NB4 (cell line): ENCODE measurements around the gene USP44.
"Not testable (repeated sequence)": the region's sequence is repeated elsewhere in the genome, so short reads cannot be mapped to it uniquely, and the experiment has no call there.

Source experiments
- DNase-seq: peaks from one replicate; pipeline ENCODE4 v3.0.0; 2010; ENCODE audit warnings: low read depth
- H3K4me3 ChIP-seq: one replicate; pipeline ENCODE4 v1.5.1; 2011; ENCODE audit warnings: mild to moderate bottlenecking, low read depth, low read length, moderate library complexity
- CTCF ChIP-seq: IDR thresholded peaks from one replicate; pipeline ENCODE4 v1.5.1; 2012; ENCODE audit warnings: low read depth, low read length
- MAX ChIP-seq: IDR thresholded peaks from 2 replicates; pipeline ENCODE4 v1.6.1; 2011; ENCODE audit warnings: low read depth, low read length
- MYC ChIP-seq: IDR thresholded peaks from 2 replicates; pipeline ENCODE4 v1.6.1; 2011; ENCODE audit warnings: low read depth, low read length
- POLR2A ChIP-seq: IDR thresholded peaks from 2 replicates; pipeline ENCODE4 v1.6.1; 2011; ENCODE audit warnings: mild to moderate bottlenecking; ENCODE audit not compliant: insufficient read length; ENCODE audit errors: extremely low read depth

USP44 gene

GRCh38 chr12:95495433-95495832 is 55.8 kb downstream of the USP44 start:
- no peak for DNase-seq
- no peak overlapping the region for H3K4me3 ChIP-seq
- TF ChIP-seq MYC (no peak), MAX (no peak), CTCF (no peak), POLR2A (no peak)

DNA sequence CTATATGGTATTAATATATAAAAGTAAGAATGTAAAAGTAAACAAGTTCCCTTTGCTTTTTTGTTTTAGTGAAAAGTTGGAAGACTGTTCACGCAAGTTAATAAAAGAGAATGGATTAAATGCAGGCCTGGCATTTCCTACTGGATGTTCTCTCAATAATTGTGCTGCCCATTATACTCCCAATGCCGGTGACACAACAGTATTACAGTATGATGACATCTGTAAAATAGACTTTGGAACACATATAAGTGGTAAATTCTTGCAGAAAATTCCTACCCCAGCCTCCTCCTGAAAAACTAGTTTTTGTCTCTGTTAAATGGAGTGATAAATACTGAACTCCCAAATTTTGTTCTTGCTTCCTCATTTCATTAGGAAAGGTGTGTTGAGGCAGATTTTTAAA is 56.4 kb downstream of the USP44 start:
- H3K4me3 ChIP-seq: no peak overlapping the region

GRCh38 chr12:95492462-95492861 is 58.8 kb downstream of the USP44 start:
- TF ChIP-seq MYC (no peak), POLR2A (no peak), MAX (no peak), CTCF (no peak)
- H3K4me3 ChIP-seq: no peak overlapping the region
- no peak for DNase-seq

More for the DNA sequence above, 56.4 kb downstream of the USP44 start:
- no peak for DNase-seq
- no peak for TF ChIP-seq POLR2A
- no peak for TF ChIP-seq CTCF
- TF ChIP-seq MYC: no peak
- no peak for TF ChIP-seq MAX

DNA sequence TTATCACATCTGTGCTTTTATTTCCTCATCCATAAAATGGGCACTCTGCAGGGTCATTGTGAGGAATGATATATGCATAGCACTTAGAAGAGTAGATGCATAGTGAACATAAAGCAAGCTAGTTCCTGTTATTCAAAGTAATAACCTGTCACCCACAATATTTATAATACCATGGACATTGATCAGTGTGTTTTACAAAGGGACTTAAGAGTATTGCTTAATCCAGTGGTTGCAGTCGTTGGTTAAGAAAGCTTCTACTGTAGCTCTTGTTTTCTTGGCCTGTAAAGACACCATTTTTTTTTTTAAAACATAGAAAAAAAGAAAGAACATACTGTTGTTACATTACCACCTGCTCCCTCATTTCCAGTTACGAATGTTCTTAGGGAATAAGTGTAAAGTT is 64.3 kb downstream of the USP44 start:
- DNase-seq: peak; percentile 68
- TF ChIP-seq MAX (no peak), CTCF (no peak), MYC (no peak), POLR2A (no peak)
- no peak overlapping the region for H3K4me3 ChIP-seq

GRCh38 chr12:95484524-95484923 is 66.8 kb downstream of the USP44 start:
- no peak for TF ChIP-seq MAX
- TF ChIP-seq MYC: no peak
- TF ChIP-seq POLR2A: no peak
- TF ChIP-seq CTCF: no peak
- no peak for DNase-seq

GRCh38 chr12:95482564-95482963 is 68.7 kb downstream of the USP44 start:
- not testable (repeated sequence) for H3K4me3 ChIP-seq, DNase-seq

More at GRCh38 chr12:95484524-95484923, 66.8 kb downstream of the USP44 start:
- H3K4me3 ChIP-seq: no peak overlapping the region
